ENCODE data around the gene SLC35E1. TPM values are rescaled to one million over a fixed set of nuclear protein-coding genes. Genes with fewer than 3 reads are reported as not detected.

Gene SLC35E1
- total and polyA plus RNA-seq, 2 of the 13 experiments (the other 11 are each of a cell fraction or from before 2014, with no cell fraction given), result 21.2 to 46.5 TPM

GRCh38 chr19:16603090-16603489, 30.9 kb upstream of the SLC35E1 start (continued):
- TF ChIP-seq CBX2 (IDR thresholded peaks at IDR 0.05; ENCODE audit: low read depth, low read length) (no peak), CBX2 (CRISPR knock-in tag; IDR thresholded peaks at IDR 0.05; ENCODE audit: low read depth) (no peak), NFIB (CRISPR knock-in tag; IDR thresholded peaks at IDR 0.05; ENCODE audit: borderline replicate concordance) (no peak), ZEB1 (IDR thresholded peaks at IDR 0.05; ENCODE audit: insufficient replicate concordance, low read depth) (no peak), ZNF33A (CRISPR knock-in tag; IDR thresholded peaks at IDR 0.05; ENCODE audit: borderline replicate concordance) (no peak)

GRCh38 chr19:16601378-16602052, 29.3 kb upstream of the SLC35E1 start:
- TF ChIP-seq KAT2B (IDR thresholded peaks at IDR 0.05; ENCODE audit: borderline replicate concordance, low read depth, low read length) (no peak), KDM5B (CRISPR knock-in tag; IDR thresholded peaks at IDR 0.05; ENCODE audit: borderline replicate concordance) (no peak), ZKSCAN5 (CRISPR knock-in tag; IDR thresholded peaks at IDR 0.05) (no peak), ELF1 (CRISPR knock-in tag; IDR thresholded peaks at IDR 0.05) (no peak), ZNF570 (CRISPR knock-in tag; IDR thresholded peaks at IDR 0.05; ENCODE audit: borderline replicate concordance) (no peak), ZNF10 (CRISPR knock-in tag; IDR thresholded peaks at IDR 0.05; ENCODE audit: borderline replicate concordance, low read depth) (no peak), ZSCAN30 (CRISPR knock-in tag; IDR thresholded peaks at IDR 0.05) (no peak)
- no peak overlapping the region for H3K27ac ChIP-seq (ENCODE audit: extremely low read length, insufficient read depth, low read length)
- WGBS (ENCODE audit: low lambda C conversion rate), result 98% methylated on average over 18 of the region's 20 CpGs
- ATAC-seq, result no peak
- H3K36me3 ChIP-seq (replicated peaks in 1 of 2; ENCODE audit: control insufficient read depth in 1 of 2, insufficient read depth in 2 of 2, low read length in 2 of 2), result peaks cover 0 to 1% of the 10 kb centered on the region in 2 experiments; a peak in 2 of 5 replicates
- no peak overlapping the region for H3K9ac ChIP-seq (ENCODE audit: insufficient read depth, low read depth, low read length)
- POLR2A ChIA-PET, result no interaction called here
- peaks cover 31% of the 10 kb centered on the region; the same call in 1 of the 2 replicates for H4K20me1 ChIP-seq (ENCODE audit: insufficient read depth, low read length)
- FAIRE-seq, result no peak
- peaks cover 41% of the 10 kb centered on the region for H3K4me1 ChIP-seq (ENCODE audit: insufficient read depth, low read length)
- H3K27me3 ChIP-seq (ENCODE audit: control insufficient read depth in 1 of 2, insufficient read depth in 2 of 2, low read length in 2 of 2), result no peaks in the 10 kb centered on the region
- no TSS peak for BruUV-seq (replicated peaks)
- in situ Hi-C loops (cut with HindIII; ENCODE audit: extremely low pct_ligation_motif_present, low pct_unique_long_range_greater_than_20kb), result no loop called here
- intact Hi-C loops (cut with micrococcal nuclease; ENCODE audit: unreplicated experiment), result no loop called here
- no peaks in the 10 kb centered on the region for H3K9me3 ChIP-seq (ENCODE audit: low read length)
- CTCF ChIA-PET (ENCODE audit: low intra/inter-chr PET ratio, low total read pairs), result no interaction called here
- no peak overlapping the region for H3K4me2 ChIP-seq (ENCODE audit: low read depth, low read length)
- peaks cover 80% of the 10 kb centered on the region for H3K79me2 ChIP-seq (ENCODE audit: insufficient read depth, low read length)
- no peak overlapping the region for H2AFZ ChIP-seq (ENCODE audit: low read length)
- DNase-seq (ENCODE audit: low spot score), result no peak
- H3K4me3 ChIP-seq (replicated peaks in 1 of 3; ENCODE audit: insufficient read depth in 1 of 3, low read depth in 2 of 3, low read length in 3 of 3), result no peak overlapping the region

Data from HepG2 (cell line).